ENCODE results near the gene ZMYND8. TPM values are rescaled to one million over a fixed set of nuclear protein-coding genes. Genes with fewer than 3 reads are reported as not detected.
A peak's percentile ranks its signal among the peaks of the same experiment; 100 is the strongest.
"Not testable (repeated sequence)": the region's sequence is repeated elsewhere in the genome, so short reads cannot be mapped to it uniquely, and the experiment has no call there.

ZMYND8 gene
- total and polyA plus RNA-seq, 2 donors, result 14.8 to 28.5 TPM

DNA sequence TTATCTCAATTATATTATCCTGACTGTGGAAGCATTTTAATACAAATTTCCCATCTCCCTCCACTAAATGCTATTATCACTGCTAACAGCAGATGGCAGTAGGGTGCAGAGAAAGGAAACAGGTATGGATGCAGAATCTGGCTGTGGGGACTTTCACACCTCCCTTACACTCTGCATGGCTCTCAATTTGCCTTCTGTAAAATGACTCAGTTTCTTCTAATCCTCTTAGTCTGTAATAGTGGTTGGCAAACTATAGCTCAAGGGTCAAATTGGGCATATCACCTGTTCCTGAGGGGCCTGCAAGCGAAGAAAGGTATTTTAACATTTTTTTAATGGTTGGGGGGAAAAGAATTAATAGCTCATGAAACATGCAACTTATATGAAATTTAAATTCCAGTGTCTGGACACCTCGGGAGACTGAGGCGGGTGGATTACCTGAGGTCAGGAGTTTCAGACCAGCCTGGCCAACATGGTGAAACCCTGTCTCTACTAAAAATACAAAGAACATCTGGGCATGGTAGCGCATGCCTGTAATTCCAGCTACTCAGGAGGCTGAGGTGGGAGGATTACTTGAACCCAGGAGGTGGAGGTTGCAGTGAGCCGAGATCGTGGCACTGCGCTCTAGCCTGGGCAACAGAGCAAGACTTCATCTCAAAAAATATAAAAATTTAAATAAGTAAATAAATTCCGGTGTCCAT lies 83.5 kb downstream of the ZMYND8 start:
- Histone ChIP-seq H3K36me3 (ENCODE audit: control insufficient read depth in 2 of 2, insufficient read depth in 2 of 2, low read length in 1 of 2) (peaks cover 35 to 46% of the 10 kb centered on the region in 2 donors), H3K4me3 (ENCODE audit: low read length in 2 of 2) (no peak overlapping the region), H3K4me1 (ENCODE audit: control insufficient read depth in 2 of 2, insufficient read depth in 2 of 2, low read length in 2 of 2) (no peaks in the 10 kb centered on the region), H3K27me3 (ENCODE audit: control insufficient read depth in 2 of 2, insufficient read depth in 1 of 2, low read length in 1 of 2) (no peaks in the 10 kb centered on the region), H3K9me3 (ENCODE audit: control insufficient read depth in 2 of 2, insufficient read depth in 1 of 2, low read length in 1 of 2) (no peaks in the 10 kb centered on the region), H3K27ac (ENCODE audit: low read depth in 1 of 2, low read length in 1 of 2) (no peak overlapping the region)
- DNase-seq (ENCODE audit: low read depth in 6 of 9, low spot score in 9 of 9), result peak; percentile 11 to 75 (median 52)
- 93% methylated on average over 8 of the region's 8 CpGs for WGBS

GRCh38 chr20:47271046-47271615 lies 85.4 kb downstream of the ZMYND8 start:
- peaks cover 41 to 42% of the 10 kb centered on the region in 2 donors for H3K36me3 ChIP-seq (ENCODE audit: control insufficient read depth in 2 of 2, insufficient read depth in 2 of 2, low read length in 1 of 2)
- H3K27me3 ChIP-seq (ENCODE audit: control insufficient read depth in 2 of 2, insufficient read depth in 1 of 2, low read length in 1 of 2), result no peaks in the 10 kb centered on the region
- 91% methylated on average over 7 of the region's 7 CpGs for WGBS
- H3K9me3 ChIP-seq (ENCODE audit: control insufficient read depth in 2 of 2, insufficient read depth in 1 of 2, low read length in 1 of 2), result no peaks in the 10 kb centered on the region
- H3K4me1 ChIP-seq (ENCODE audit: control insufficient read depth in 2 of 2, insufficient read depth in 2 of 2, low read length in 2 of 2), result no peaks in the 10 kb centered on the region
- H3K4me3 ChIP-seq (ENCODE audit: low read length in 2 of 2), result no peak overlapping the region
- H3K27ac ChIP-seq (ENCODE audit: low read depth in 1 of 2, low read length in 1 of 2), result no peak overlapping the region
- DNase-seq (ENCODE audit: low read depth in 6 of 9, low spot score in 9 of 9), result no peak

DNA sequence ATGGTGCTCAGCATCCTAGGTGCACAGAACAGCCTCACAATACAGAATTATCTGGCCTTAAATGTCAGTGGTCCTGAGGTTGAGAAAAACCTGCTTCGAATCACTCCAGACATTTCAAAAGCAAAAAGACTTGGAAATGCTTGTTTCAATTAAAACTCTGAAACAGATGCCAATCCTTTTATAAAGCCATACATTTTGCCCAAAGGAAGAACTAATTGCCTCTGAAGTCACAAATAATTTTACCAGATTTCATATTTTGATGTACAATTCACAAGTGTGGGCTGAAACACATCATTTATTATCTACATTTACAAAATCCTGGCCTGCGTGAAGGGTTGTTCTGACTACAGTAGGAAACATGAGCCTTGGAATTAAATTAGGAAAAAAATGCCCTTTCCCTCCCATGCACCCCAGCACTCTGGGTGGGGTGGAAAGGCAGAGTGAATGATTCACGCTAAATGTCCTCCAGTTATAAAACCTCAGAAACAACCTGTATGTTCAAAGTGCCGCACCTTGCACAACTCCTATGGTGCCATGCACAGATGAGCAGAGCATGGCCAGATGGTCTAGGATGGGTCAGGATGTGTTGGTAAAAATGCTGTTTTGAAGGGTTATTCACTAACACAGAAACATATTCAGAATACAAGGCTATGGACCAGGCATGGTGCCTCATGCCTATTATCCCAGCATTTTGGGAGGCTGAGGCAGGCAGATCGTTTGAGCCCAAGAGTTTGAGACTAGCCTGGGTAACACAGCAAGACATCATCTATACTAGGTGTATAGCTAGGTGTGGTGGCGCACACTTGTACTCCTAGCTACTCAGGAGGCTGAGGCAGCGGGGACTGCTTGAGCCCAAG lies 87.0 kb downstream of the ZMYND8 start:
- no peak overlapping the region for H3K27ac ChIP-seq (ENCODE audit: low read depth in 1 of 2, low read length in 1 of 2)

DNA sequence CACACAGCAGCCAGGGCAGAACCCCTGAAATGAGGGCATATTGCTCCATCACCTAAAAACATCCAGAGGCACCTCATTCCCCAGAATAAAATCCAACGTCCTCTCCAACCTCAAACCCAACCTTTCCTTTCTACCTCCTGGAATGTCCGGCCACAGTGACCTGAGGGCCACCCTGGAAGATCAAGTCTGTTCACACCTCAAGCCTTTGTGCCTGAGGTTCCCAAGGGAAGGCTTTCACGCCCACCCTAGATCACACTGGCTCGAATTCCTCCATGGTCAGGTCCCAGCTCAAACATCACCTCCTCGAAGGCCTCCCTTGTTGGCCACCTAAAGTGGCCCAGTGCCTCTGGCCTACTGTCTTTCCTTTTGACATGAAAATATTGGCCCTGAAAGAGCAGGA lies 88.9 kb downstream of the ZMYND8 start:
- H3K36me3 ChIP-seq (ENCODE audit: control insufficient read depth in 2 of 2, insufficient read depth in 2 of 2, low read length in 1 of 2), result peaks cover 42 to 44% of the 10 kb centered on the region in 2 donors
- WGBS, result 97% methylated on average over 5 of the region's 5 CpGs

More for the DNA sequence above, 87.0 kb downstream of the ZMYND8 start:
- WGBS, result 99% methylated on average over 7 of the region's 7 CpGs
- no peaks in the 10 kb centered on the region for H3K4me1 ChIP-seq (ENCODE audit: control insufficient read depth in 2 of 2, insufficient read depth in 2 of 2, low read length in 2 of 2)
- H3K36me3 ChIP-seq (ENCODE audit: control insufficient read depth in 2 of 2, insufficient read depth in 2 of 2, low read length in 1 of 2), result peaks cover 31 to 34% of the 10 kb centered on the region in 2 donors
- H3K27me3 ChIP-seq (ENCODE audit: control insufficient read depth in 2 of 2, insufficient read depth in 1 of 2, low read length in 1 of 2), result no peaks in the 10 kb centered on the region
- no peak overlapping the region for H3K4me3 ChIP-seq (ENCODE audit: low read length in 2 of 2)
- no peaks in the 10 kb centered on the region for H3K9me3 ChIP-seq (ENCODE audit: control insufficient read depth in 2 of 2, insufficient read depth in 1 of 2, low read length in 1 of 2)
- no peak for DNase-seq (ENCODE audit: low read depth in 6 of 9, low spot score in 9 of 9)

GRCh38 chr20:47266847-47267515 lies 89.5 kb downstream of the ZMYND8 start:
- Histone ChIP-seq H3K4me3 (ENCODE audit: low read length in 2 of 2) (no peak overlapping the region), H3K9me3 (ENCODE audit: control insufficient read depth in 2 of 2, insufficient read depth in 1 of 2, low read length in 1 of 2) (no peaks in the 10 kb centered on the region), H3K27me3 (ENCODE audit: control insufficient read depth in 2 of 2, insufficient read depth in 1 of 2, low read length in 1 of 2) (no peaks in the 10 kb centered on the region), H3K27ac (ENCODE audit: low read depth in 1 of 2, low read length in 1 of 2) (no peak overlapping the region), H3K36me3 (ENCODE audit: control insufficient read depth in 2 of 2, insufficient read depth in 2 of 2, low read length in 1 of 2) (peaks cover 44 to 50% of the 10 kb centered on the region in 2 donors), H3K4me1 (ENCODE audit: control insufficient read depth in 2 of 2, insufficient read depth in 2 of 2, low read length in 2 of 2) (no peaks in the 10 kb centered on the region)
- 75% methylated on average over 7 of the region's 7 CpGs for WGBS
- DNase-seq (ENCODE audit: low read depth in 6 of 9, low spot score in 9 of 9), result no peak

More for the DNA sequence above, 88.9 kb downstream of the ZMYND8 start:
- no peak overlapping the region for H3K4me3 ChIP-seq (ENCODE audit: low read length in 2 of 2)
- H3K4me1 ChIP-seq (ENCODE audit: control insufficient read depth in 2 of 2, insufficient read depth in 2 of 2, low read length in 2 of 2), result no peaks in the 10 kb centered on the region
- no peaks in the 10 kb centered on the region for H3K9me3 ChIP-seq (ENCODE audit: control insufficient read depth in 2 of 2, insufficient read depth in 1 of 2, low read length in 1 of 2)
- H3K27ac ChIP-seq (ENCODE audit: low read depth in 1 of 2, low read length in 1 of 2), result no peak overlapping the region
- no peak for DNase-seq (ENCODE audit: low read depth in 6 of 9, low spot score in 9 of 9)
- no peaks in the 10 kb centered on the region for H3K27me3 ChIP-seq (ENCODE audit: control insufficient read depth in 2 of 2, insufficient read depth in 1 of 2, low read length in 1 of 2)

DNA sequence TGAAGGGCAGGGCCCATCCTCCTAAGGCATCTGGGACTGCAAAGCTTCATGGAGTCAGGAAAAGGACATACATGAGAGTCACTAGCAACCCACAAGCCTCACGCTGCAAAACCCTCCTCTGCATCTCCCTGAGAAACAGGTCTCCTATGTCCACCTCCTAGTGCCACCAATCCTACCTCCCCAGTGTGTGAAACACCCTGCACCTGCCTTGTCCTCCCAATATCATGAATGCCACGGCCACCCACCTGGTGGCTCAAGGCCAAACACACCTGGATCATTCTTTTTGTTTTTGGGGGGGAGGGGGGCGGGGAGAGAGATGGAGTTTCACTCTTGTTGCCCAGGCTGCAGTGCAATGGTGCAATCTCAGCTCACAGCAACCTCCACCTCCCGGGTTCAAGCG lies 90.5 kb downstream of the ZMYND8 start:
- Histone ChIP-seq H3K27me3 (ENCODE audit: control insufficient read depth in 2 of 2, insufficient read depth in 1 of 2, low read length in 1 of 2) (no peaks in the 10 kb centered on the region), H3K36me3 (ENCODE audit: control insufficient read depth in 2 of 2, insufficient read depth in 2 of 2, low read length in 1 of 2) (peaks cover 46 to 50% of the 10 kb centered on the region in 2 donors), H3K9me3 (ENCODE audit: control insufficient read depth in 2 of 2, insufficient read depth in 1 of 2, low read length in 1 of 2) (no peaks in the 10 kb centered on the region), H3K4me3 (ENCODE audit: low read length in 2 of 2) (no peak overlapping the region), H3K27ac (ENCODE audit: low read depth in 1 of 2, low read length in 1 of 2) (no peak overlapping the region), H3K4me1 (ENCODE audit: control insufficient read depth in 2 of 2, insufficient read depth in 2 of 2, low read length in 2 of 2) (no peaks in the 10 kb centered on the region)
- WGBS, result 95% methylated on average over 5 of the region's 5 CpGs
- no peak for DNase-seq (ENCODE audit: low read depth in 6 of 9, low spot score in 9 of 9)

- Histone ChIP-seq H3K9me3 (ENCODE audit: control insufficient read depth in 2 of 2, insufficient read depth in 1 of 2, low read length in 1 of 2) (no peaks in the 10 kb centered on the region), H3K36me3 (ENCODE audit: control insufficient read depth in 2 of 2, insufficient read depth in 2 of 2, low read length in 1 of 2) (peaks cover 50 to 52% of the 10 kb centered on the region in 2 donors)
- WGBS, result 91% methylated on average over 6 of the region's 6 CpGs
Observed at GRCh38 chr20:47265214-47265613, 91.3 kb downstream of the ZMYND8 start.

DNA sequence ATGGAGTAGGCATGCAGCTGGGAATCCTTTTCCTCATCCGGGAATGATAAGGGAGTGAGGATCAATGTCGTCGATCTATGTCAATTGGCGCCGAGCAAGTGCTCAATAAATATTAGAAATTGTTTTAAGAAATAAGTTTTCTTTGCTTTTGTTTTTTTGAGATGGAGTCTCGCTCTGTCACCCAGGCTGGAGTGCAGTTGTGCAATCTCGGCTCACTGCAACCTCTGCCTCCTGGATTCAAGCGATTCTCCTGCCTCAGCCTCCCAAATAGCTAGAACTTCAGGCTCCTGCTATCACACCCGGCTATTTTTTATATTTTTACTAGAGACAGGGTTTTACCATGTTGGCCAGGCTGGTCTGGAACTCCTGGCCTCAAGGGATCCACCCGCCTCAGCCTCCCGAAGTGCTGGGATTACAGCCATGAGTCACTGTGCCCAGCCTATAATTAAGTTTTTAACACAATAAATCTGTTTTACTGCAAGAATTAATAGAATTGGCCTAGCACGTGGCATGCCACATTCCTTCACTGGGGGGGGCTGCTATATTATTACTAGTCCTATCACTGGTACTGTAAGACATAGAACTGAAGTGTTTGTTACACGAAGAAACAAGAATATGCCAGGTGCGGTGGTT lies 92.2 kb downstream of the ZMYND8 start:
- not testable (repeated sequence) for H3K4me1 ChIP-seq (ENCODE audit: control insufficient read depth in 2 of 2, insufficient read depth in 2 of 2, low read length in 2 of 2); H3K27me3 ChIP-seq (ENCODE audit: control insufficient read depth in 2 of 2, insufficient read depth in 1 of 2, low read length in 1 of 2); H3K9me3 ChIP-seq (ENCODE audit: control insufficient read depth in 2 of 2, insufficient read depth in 1 of 2, low read length in 1 of 2); DNase-seq (ENCODE audit: low read depth in 6 of 9, low spot score in 9 of 9); H3K27ac ChIP-seq (ENCODE audit: low read depth in 1 of 2, low read length in 1 of 2); H3K4me3 ChIP-seq (ENCODE audit: low read length in 2 of 2)
- WGBS, result 88% methylated on average over 14 of the region's 14 CpGs
- peaks cover 48 to 57% of the 10 kb centered on the region in 2 donors for H3K36me3 ChIP-seq (ENCODE audit: control insufficient read depth in 2 of 2, insufficient read depth in 2 of 2, low read length in 1 of 2)

More at GRCh38 chr20:47265214-47265613, 91.3 kb downstream of the ZMYND8 start:
- Histone ChIP-seq H3K4me1 (ENCODE audit: control insufficient read depth in 2 of 2, insufficient read depth in 2 of 2, low read length in 2 of 2) (no peaks in the 10 kb centered on the region), H3K4me3 (ENCODE audit: low read length in 2 of 2) (no peak overlapping the region), H3K27me3 (ENCODE audit: control insufficient read depth in 2 of 2, insufficient read depth in 1 of 2, low read length in 1 of 2) (no peaks in the 10 kb centered on the region), H3K27ac (ENCODE audit: low read depth in 1 of 2, low read length in 1 of 2) (no peak overlapping the region)
- no peak for DNase-seq (ENCODE audit: low read depth in 6 of 9, low spot score in 9 of 9)
